HEK293 (cell line): Measurements from ENCODE around the gene CDK5.

Source experiments
- CTCF ChIP-seq: fragments of 450-650 bp; formaldehyde crosslinking; IDR thresholded peaks from 2 replicates; pipeline ENCODE4 v1.5.1; 2016; ENCODE audit warnings: missing biosample characterization, missing genetic modification characterization
- ZBTB21 ChIP-seq: fragments of 450-650 bp; formaldehyde crosslinking; IDR thresholded peaks from 2 replicates; pipeline ENCODE4 v1.5.1; 2017; ENCODE audit warnings: missing biosample characterization, missing genetic modification characterization
- ZNF121 ChIP-seq: fragments of 450-650 bp; formaldehyde crosslinking; IDR thresholded peaks from 2 replicates; pipeline ENCODE4 v1.5.1; 2016; ENCODE audit warnings: missing biosample characterization, missing genetic modification characterization
- ZNF302 ChIP-seq: fragments of 450-650 bp; formaldehyde crosslinking; IDR thresholded peaks from 2 replicates; pipeline ENCODE4 v1.5.1; 2016; ENCODE audit warnings: missing biosample characterization, missing genetic modification characterization, low read depth
- ZNF362 ChIP-seq: fragments of 450-650 bp; formaldehyde crosslinking; IDR thresholded peaks from 2 replicates; pipeline ENCODE4 v1.5.1; 2016; ENCODE audit warnings: missing biosample characterization, missing genetic modification characterization
- ZNF501 ChIP-seq: fragments of 450-650 bp; formaldehyde crosslinking; IDR thresholded peaks from 2 replicates; pipeline ENCODE4 v1.5.1; 2016; ENCODE audit warnings: missing biosample characterization, missing genetic modification characterization
- ZNF76 ChIP-seq: fragments of 450-650 bp; formaldehyde crosslinking; IDR thresholded peaks from 2 replicates; pipeline ENCODE4; 2016; ENCODE audit warnings: low read depth, missing biosample characterization, missing genetic modification characterization, borderline replicate concordance
- ZSCAN5A ChIP-seq: fragments of 450-650 bp; formaldehyde crosslinking; IDR thresholded peaks from 2 replicates; pipeline ENCODE4 v1.5.1; 2016; ENCODE audit warnings: missing biosample characterization, missing genetic modification characterization

DNA sequence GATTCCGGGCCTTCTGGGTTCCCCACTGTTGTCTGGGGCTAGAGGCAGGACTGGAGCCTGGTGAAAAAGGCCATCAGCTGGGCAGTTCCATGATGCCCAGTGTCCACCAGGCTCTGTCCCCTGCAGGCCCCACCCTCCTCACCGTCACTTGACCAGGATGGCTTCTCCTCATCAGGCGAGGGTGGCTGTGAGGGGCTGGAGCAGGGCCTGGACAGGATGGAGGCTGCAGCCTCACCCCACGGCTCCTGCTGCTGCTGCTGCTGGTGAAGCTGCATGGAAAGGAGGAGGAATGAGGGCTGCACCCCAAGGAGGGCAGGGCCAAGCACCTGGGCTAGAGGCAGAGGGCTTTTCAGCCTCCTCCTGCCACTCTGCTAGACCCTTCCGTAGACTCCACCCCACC is 41.7 kb downstream of the CDK5 start:
- TF ChIP-seq ZBTB21 (no peak), CTCF (tag by site-specific recombination) (no peak), ZNF501 (tag by site-specific recombination) (no peak), ZNF76 (tag by site-specific recombination) (no peak), ZSCAN5A (no peak), ZNF362 (no peak), ZNF302 (no peak), ZNF121 (tag by site-specific recombination) (no peak)
